ENCODE data around the gene TEX264.

DNA sequence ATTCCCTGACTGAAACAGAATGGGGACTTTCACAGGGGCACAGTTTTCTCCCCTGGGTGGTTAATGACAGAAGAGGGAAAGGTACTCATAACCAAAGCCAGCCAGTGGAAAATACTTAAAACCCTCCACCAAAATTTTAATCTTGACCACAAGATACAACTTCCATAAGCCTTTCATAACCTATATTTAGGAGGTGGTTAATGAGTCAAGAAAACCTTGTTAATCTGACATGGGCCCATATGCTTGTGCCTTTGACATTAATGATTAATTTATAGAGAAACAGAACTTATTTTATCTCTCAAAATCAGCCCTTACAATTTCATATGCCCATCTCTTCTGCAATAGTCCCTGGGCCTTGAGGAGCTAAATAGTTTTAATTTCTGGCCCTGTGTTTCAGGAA is 76.8 kb downstream of the TEX264 start:
- TF ChIP-seq CTCF (conservative IDR thresholded peaks at IDR 0.05; ENCODE audit: low read depth, low read length): no peak
- no peak for TF ChIP-seq EZH2 (IDR thresholded peaks at IDR 0.05; ENCODE audit: borderline replicate concordance, low read depth, low read length, poor library complexity, severe bottlenecking)

All from A673 (cell line).